GM18873 (cell line): ENCODE results near the gene VPS37C.
"Not testable (repeated sequence)": the region's sequence is repeated elsewhere in the genome, so short reads cannot be mapped to it uniquely, and the experiment has no call there.

Experiments used
- ATAC-seq: cut with Tn5 transposase; IDR thresholded peaks from one replicate; pipeline ENCODE4 v1.9.1; 2021; ENCODE audit warnings: mild to moderate bottlenecking, moderate library complexity, moderate number of reproducible peaks; ENCODE audit not compliant: unreplicated experiment, low FRiP score

Gene VPS37C

GRCh38 chr11:61176446-61176845, 15.2 kb upstream of the VPS37C start:
- no peak for ATAC-seq

- ATAC-seq = no peak
These were observed 13.7 kb upstream of the VPS37C start for GRCh38 chr11:61174949-61175348.

GRCh38 chr11:61174273-61174672, 13.0 kb upstream of the VPS37C start:
- ATAC-seq = no peak

- ATAC-seq = no peak
These were observed 12.2 kb upstream of the VPS37C start for GRCh38 chr11:61173456-61173855.

- no peak for ATAC-seq
These were observed 11.7 kb upstream of the VPS37C start for GRCh38 chr11:61172888-61173287.

GRCh38 chr11:61172356-61172755, 11.1 kb upstream of the VPS37C start:
- ATAC-seq = no peak

GRCh38 chr11:61171907-61172306, 10.7 kb upstream of the VPS37C start:
- ATAC-seq = no peak

- no peak for ATAC-seq
These were observed 9.3 kb upstream of the VPS37C start for GRCh38 chr11:61170566-61170965.

- ATAC-seq = no peak
These were observed 7.6 kb upstream of the VPS37C start for GRCh38 chr11:61168800-61169199.

GRCh38 chr11:61168042-61168688, 6.9 kb upstream of the VPS37C start:
- no peak for ATAC-seq

- not testable (repeated sequence) for ATAC-seq
These were observed 5.1 kb upstream of the VPS37C start for GRCh38 chr11:61166331-61166730.

- ATAC-seq = not testable (repeated sequence)
These were observed 4.6 kb upstream of the VPS37C start for GRCh38 chr11:61165785-61166184.

GRCh38 chr11:61164606-61165424, 3.6 kb upstream of the VPS37C start:
- no peak for ATAC-seq

- no peak for ATAC-seq
These were observed 2.7 kb upstream of the VPS37C start for GRCh38 chr11:61163714-61164605.

GRCh38 chr11:61163021-61163420, 1.8 kb upstream of the VPS37C start:
- ATAC-seq = no peak

- ATAC-seq = no peak
These were observed 1.1 kb upstream of the VPS37C start for GRCh38 chr11:61162092-61162941.

- ATAC-seq = no peak
These were observed 588 bp downstream of the VPS37C start for GRCh38 chr11:61160487-61161189.

- ATAC-seq = no peak
These were observed 2.4 kb downstream of the VPS37C start for GRCh38 chr11:61158691-61159381.

- ATAC-seq = no peak
These were observed 3.5 kb downstream of the VPS37C start for GRCh38 chr11:61157743-61158142.
